Pancreas (tissue), 10 donors: Measurements from ENCODE around the gene WDPCP. TPM values are rescaled to one million over a fixed set of nuclear protein-coding genes. Genes with fewer than 3 reads are reported as not detected.
"Not testable (repeated sequence)": the region's sequence is repeated elsewhere in the genome, so short reads cannot be mapped to it uniquely, and the experiment has no call there.

Source experiments
- ATAC-seq, 4 donors: fragments of 200-7000 bp; cut with Tn5 transposase; one replicate each; pipeline versions ENCODE4 v1.8.0 to v1.9.1; 2020; ENCODE audit warnings: mild to moderate bottlenecking in 4 of 4, moderate library complexity in 4 of 4
- DNase-seq, 6 donors: peaks; one replicate each; pipeline ENCODE4 v3.0.0-alpha.2; 2020
- FAIRE-seq: peaks from 2 replicates; lab custom pipeline; 2012; peaks lifted over from hg19 to GRCh38; lab: Jason Lieb, UNC
- H3K27ac ChIP-seq, 4 donors: fragments of 200-600 bp; sonication (generic); 1 replicate in 3 of 4; 2 replicates in 1 of 4; pipeline versions ENCODE4 v1.5.0 to v1.8.0; 2020
- H3K27me3 ChIP-seq, 4 donors: fragments of 200-600 bp; one replicate each; pipeline ENCODE4 v1.8.0; 2021
- H3K36me3 ChIP-seq, 3 donors: fragments of 200-600 bp; sonication (generic) in 1 of 3; one replicate each; pipeline versions ENCODE4 v1.5.0 to v1.8.0; 2020 to 2021
- H3K4me1 ChIP-seq, 3 donors: fragments of 200-600 bp; one replicate each; pipeline ENCODE4 v1.8.0; 2021
- H3K4me3 ChIP-seq, 4 donors: fragments of 200-600 bp; sonication (generic) in 2 of 4; one replicate each; pipeline versions ENCODE4 v1.5.0 to v1.8.0; 2020 to 2021
- H3K9me3 ChIP-seq, 4 donors: fragments of 200-600 bp; one replicate each; pipeline ENCODE4 v1.8.0; 2021
- WGBS, 2 donors: extraction: QIAGEN DNeasy Blood & Tissue Kit; methylation state at CpG; one replicate each; pipeline ENCODE4 v1.1.7; 2013; 5-methylcytosine and 5-hydroxymethylcytosine counted together
- intact Hi-C, 3 donors: fragments of 100-400 bp; cut with DNase I; formaldehyde crosslinking; loops; one replicate each; pipeline versions ENCODE4 v1.11.1 to v1.14.2; 2022
- polyA plus RNA-seq, 2 donors: library from polyadenylated mRNA; stranded (reverse); fragments of 200-250 nt; gene quantifications; one replicate each; pipeline ENCODE4 v1.2.3, GENCODE V29; 2013
- total RNA-seq, 6 donors: library from RNA; stranded (reverse); fragmentation: NEBNext Ultra II Directional in 4 of 6; extraction: Animal tissue kit (Norgen Biotek cat#: 25700) in 4 of 6; gene quantifications; one replicate each; pipeline versions ENCODE4 v1.2.1 to v1.2.4, GENCODE V29; 2021 to 2023
- TF ChIP-seq, protein P1 (sequence below), 4 donors: fragments of 200-600 bp; sonication (generic) in 3 of 4; IDR thresholded peaks; one replicate each; pipeline versions ENCODE4 v1.5.0 to v1.8.0; 2021; ENCODE audit warnings: antibody characterized with exemption in 4 of 4
- donor health status: healthy with polysubstance abuse.
- donor health status: DM: no; HTN: no; CAD: no; lungs with moderate emphysema.
- donor health status: DM: no; HTN: no; CAD: no.
- donor health status: control.
- donor health status: control.
- donor health status: Bipolar disorder and iron deficiency.
- donor health status: DM: yes; HTN: yes; CAD: no.
- donor health status: DM: no; HTN: no; CAD: no.
- donor health status: DM: no; HTN: no; CAD: no.
- donor health status: DM: yes; HTN: yes; CAD: no.

WDPCP gene
- total and polyA plus RNA-seq, 8 donors, result 1.9 to 6.1 (median 4.2) TPM

DNA sequence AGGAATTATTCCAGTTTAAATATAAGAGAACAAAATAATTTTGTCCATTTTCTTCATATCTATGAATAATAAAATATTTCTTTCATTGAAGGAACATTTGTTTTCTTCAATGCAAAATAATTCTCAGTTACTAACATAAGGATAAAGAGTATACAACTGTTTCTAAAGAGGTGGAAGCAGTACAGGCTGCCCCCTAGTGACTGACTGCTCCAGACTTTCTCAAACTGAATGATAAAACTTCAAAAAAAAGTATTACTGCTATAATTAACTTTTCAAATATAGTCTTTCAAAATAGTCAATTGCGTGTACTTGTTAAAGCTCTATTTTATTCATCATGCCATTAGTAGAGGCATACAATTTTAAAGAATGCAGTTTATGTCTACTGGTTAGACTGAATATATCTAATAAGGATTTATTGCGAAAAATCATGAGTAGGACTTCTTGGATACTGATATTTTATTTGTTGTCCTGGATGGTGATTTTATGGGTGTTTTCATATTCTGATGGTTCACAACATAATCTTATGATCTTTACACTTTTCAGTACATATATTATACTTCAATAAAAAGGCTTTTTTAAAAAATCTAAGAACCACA is 100.1 kb downstream of the WDPCP start:
- DNase-seq (peak in 2 of 6 donors; percentile 2 to 21), ATAC-seq (peak in 1 of 4 donors; percentile 65), FAIRE-seq (no peak)
- Histone ChIP-seq H3K9me3 (no peaks in the 10 kb centered on the region), H3K4me3 (no peak overlapping the region), H3K27me3 (no peaks in the 10 kb centered on the region), H3K36me3 (no peaks in the 10 kb centered on the region), H3K4me1 (no peaks in the 10 kb centered on the region), H3K27ac (no peak overlapping the region)
- intact Hi-C loops, result no loop called here
- TF ChIP-seq, protein P1, sequence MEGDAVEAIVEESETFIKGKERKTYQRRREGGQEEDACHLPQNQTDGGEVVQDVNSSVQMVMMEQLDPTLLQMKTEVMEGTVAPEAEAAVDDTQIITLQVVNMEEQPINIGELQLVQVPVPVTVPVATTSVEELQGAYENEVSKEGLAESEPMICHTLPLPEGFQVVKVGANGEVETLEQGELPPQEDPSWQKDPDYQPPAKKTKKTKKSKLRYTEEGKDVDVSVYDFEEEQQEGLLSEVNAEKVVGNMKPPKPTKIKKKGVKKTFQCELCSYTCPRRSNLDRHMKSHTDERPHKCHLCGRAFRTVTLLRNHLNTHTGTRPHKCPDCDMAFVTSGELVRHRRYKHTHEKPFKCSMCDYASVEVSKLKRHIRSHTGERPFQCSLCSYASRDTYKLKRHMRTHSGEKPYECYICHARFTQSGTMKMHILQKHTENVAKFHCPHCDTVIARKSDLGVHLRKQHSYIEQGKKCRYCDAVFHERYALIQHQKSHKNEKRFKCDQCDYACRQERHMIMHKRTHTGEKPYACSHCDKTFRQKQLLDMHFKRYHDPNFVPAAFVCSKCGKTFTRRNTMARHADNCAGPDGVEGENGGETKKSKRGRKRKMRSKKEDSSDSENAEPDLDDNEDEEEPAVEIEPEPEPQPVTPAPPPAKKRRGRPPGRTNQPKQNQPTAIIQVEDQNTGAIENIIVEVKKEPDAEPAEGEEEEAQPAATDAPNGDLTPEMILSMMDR (IDR thresholded peaks at IDR 0.05), result peak in 3 of 4 donors; percentile 30 to 52 (median 35)
- 58 to 65% methylated on average over 2 of the region's 2 CpGs for WGBS, 2 donors

DNA sequence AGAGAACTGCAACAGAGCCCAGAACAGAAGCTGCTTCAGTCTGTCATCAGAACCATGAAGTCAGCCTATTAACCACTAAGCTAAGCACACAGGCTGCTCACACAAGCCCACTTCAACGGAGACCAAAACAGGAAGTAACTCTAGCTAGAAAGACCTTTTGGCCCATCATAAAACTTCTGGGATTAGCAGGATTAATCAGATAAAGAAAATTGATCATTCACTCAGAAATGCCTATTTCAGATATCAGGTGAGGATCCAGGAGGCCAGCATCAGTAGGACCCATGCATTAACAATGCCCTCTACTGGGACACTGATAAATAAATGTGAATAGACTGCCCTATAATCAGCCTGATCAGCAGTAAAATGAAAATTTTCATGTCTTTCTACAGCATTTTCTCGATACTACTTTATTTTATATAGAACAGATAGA is 101.4 kb downstream of the WDPCP start:
- DNase-seq, result no peak
- H3K4me3 ChIP-seq, result no peak overlapping the region
- intact Hi-C loops, result no loop called here
- WGBS, 2 donors, result 62 to 76% methylated on average over 2 of the region's 2 CpGs
- H3K27me3 ChIP-seq, result no peaks in the 10 kb centered on the region
- no peaks in the 10 kb centered on the region for H3K4me1 ChIP-seq
- no peaks in the 10 kb centered on the region for H3K36me3 ChIP-seq
- H3K27ac ChIP-seq, result no peak overlapping the region
- no peaks in the 10 kb centered on the region for H3K9me3 ChIP-seq
- no peak for FAIRE-seq
- peak in 1 of 4 donors; percentile 49 for ATAC-seq
- TF ChIP-seq, protein P1 (IDR thresholded peaks at IDR 0.05), result no peak

DNA sequence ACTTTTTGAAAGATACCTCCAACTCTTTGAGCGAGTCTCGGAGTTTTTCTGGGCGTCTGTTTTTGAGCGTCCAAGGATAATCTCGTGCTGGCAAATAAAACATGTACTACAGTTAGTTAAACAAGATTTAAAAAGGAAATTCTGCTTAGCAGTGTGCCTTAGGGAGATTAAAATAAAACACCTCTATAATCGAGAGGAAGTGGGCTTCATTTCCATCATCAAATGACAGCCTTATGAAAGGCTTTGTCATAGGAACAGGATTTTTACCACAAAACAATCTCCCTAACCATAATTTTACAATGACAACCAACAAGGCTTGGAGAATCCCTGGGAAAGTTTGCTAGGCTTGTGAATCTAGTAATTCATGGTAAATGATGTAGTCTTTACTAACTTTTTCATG is 103.4 kb downstream of the WDPCP start:
- Histone ChIP-seq H3K4me3 (no peak overlapping the region), H3K36me3 (no peaks in the 10 kb centered on the region), H3K27me3 (no peaks in the 10 kb centered on the region), H3K27ac (no peak overlapping the region), H3K4me1 (no peaks in the 10 kb centered on the region), H3K9me3 (no peaks in the 10 kb centered on the region)
- no peak for ATAC-seq
- FAIRE-seq, result no peak
- intact Hi-C loops, result no loop called here
- TF ChIP-seq, protein P1 (IDR thresholded peaks at IDR 0.05), result no peak
- 65 to 88% methylated on average over 6 of the region's 6 CpGs for WGBS, 2 donors
- no peak for DNase-seq

DNA sequence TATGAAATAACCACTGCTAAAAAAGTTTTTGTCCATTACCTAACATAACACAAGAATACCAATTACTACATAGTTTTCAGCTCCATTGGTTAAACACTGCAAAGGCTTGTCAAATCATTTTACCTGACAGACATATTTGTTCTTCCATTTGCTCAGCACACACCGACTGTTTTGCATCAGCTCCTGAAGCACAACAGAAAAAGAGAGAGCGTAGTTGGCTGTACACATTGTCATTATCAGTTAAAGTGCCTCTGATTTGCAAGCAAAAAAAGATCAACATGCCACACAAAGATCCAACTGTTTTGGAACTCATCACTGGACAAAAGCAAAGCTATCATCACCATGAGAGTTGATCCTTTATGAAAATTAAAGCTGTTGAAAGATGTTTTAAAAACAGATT is 103.8 kb downstream of the WDPCP start:
- Histone ChIP-seq H3K4me3 (no peak overlapping the region), H3K27ac (no peak overlapping the region), H3K36me3 (no peaks in the 10 kb centered on the region), H3K4me1 (no peaks in the 10 kb centered on the region), H3K9me3 (no peaks in the 10 kb centered on the region), H3K27me3 (no peaks in the 10 kb centered on the region)
- 35 to 44% methylated on average over 2 of the region's 2 CpGs for WGBS, 2 donors
- TF ChIP-seq, protein P1 (IDR thresholded peaks at IDR 0.05), result no peak
- DNase-seq (no peak), ATAC-seq (no peak), FAIRE-seq (no peak)
- intact Hi-C loops, result no loop called here

DNA sequence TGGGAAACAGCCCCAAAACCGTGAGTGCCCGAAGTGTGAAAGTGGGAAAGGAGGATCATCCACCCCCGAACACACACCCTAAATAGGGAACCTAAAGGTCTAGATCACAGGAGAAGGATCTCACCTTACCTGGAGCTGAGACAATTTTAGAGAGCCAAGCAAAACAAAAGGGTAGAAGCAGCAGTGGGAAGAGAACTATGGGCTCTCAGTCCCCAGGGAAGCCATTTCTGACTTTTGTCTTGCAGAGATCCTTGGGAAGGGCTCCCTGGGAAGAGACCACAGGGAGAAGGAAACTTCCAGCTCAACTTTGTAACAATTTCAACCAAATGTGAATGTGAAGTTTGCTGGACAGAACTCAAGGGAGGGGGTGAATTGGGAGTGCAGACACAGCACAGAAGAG is 110.6 kb downstream of the WDPCP start:
- H3K36me3 ChIP-seq, result no peaks in the 10 kb centered on the region
- FAIRE-seq, result no peak
- H3K9me3 ChIP-seq, result no peaks in the 10 kb centered on the region
- no peak overlapping the region for H3K27ac ChIP-seq
- TF ChIP-seq, protein P1 (IDR thresholded peaks at IDR 0.05), result no peak
- no peaks in the 10 kb centered on the region for H3K4me1 ChIP-seq
- no peak for ATAC-seq
- no peaks in the 10 kb centered on the region for H3K27me3 ChIP-seq
- H3K4me3 ChIP-seq, result no peak overlapping the region
- intact Hi-C loops, result no loop called here
- 95 to 96% methylated on average over 3 of the region's 3 CpGs for WGBS, 2 donors
- DNase-seq, result no peak

DNA sequence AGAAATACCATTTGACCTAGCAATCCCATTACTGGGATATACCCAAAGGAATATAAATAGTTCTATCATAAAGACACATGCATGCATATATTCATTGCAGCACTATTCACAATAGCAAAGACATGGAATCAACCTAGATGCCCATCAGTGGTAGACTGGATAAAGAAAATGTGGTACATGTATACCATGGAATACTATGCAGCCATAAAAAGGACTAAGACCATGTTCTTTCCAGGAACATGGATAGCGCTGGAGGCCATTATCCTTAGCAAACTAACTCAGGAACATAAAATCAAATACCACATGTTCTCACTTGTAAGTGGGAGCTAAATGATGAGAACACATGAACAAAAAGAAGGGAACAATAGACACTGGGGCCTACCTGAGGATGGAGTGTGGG is 119.0 kb downstream of the WDPCP start:
- 97 to 98% methylated on average over 1 of the region's 1 CpG for WGBS, 2 donors
- FAIRE-seq, intact Hi-C loops: not testable (repeated sequence)

More for the DNA sequence above, 119.0 kb downstream of the WDPCP start:
- not testable (repeated sequence) for DNase-seq, ATAC-seq, H3K9me3 ChIP-seq, H3K4me1 ChIP-seq, H3K27ac ChIP-seq, H3K27me3 ChIP-seq, H3K36me3 ChIP-seq, H3K4me3 ChIP-seq
